Activated effector memory CD4-positive, alpha-beta T cell treated with anti-CD3 and anti-CD28 coated beads, Interleukin-2, amount 50 U/mL, for 16 hours (primary cell): ENCODE measurements around the gene WDR88.
"Not testable (repeated sequence)": the region's sequence is repeated elsewhere in the genome, so short reads cannot be mapped to it uniquely, and the experiment has no call there.

Source experiments
- DNase-seq: peaks from one replicate; pipeline ENCODE4 v3.0.0-alpha.2; 2020

Gene WDR88

DNA sequence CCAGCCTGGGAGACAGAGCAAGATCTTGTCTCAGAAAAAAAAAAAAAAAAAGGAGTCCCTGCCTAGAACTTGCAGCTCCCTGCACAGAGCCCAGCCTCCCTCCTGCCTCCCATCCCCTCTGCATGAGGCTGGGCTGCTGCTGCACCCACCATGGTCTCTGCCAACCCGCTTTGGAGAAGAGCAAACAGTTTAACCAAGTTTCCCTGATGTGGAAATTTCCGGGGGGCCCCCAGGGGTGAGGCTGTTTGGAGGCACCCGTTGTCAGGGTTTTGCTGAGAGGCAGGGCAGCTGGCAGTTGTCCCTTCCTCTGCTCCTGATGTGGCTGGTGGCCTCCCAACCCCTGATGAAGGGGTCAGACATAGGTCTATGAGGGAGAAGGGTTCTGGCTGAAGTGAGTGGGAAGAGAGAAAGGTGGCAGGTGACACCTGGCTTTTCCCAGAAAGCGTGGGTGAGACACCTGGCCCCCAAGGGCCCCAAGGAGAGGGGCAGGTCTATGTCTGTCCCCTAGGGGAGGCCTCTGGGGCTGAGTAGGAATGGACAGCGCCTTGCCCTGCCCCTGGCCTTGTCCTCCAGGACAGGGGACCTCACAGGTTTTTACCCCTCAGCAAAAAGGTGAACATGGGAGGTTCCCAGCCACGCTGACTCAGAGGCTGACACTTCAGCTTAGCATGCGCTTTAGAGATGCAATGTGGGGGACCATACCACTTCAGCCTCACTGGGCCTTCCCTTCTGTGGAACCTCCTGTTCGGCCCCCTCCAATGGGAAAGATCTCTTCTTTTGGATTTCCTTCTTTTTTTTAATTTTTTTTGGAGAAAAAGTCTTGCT is 67.7 kb downstream of the WDR88 start:
- no peak for DNase-seq

DNA sequence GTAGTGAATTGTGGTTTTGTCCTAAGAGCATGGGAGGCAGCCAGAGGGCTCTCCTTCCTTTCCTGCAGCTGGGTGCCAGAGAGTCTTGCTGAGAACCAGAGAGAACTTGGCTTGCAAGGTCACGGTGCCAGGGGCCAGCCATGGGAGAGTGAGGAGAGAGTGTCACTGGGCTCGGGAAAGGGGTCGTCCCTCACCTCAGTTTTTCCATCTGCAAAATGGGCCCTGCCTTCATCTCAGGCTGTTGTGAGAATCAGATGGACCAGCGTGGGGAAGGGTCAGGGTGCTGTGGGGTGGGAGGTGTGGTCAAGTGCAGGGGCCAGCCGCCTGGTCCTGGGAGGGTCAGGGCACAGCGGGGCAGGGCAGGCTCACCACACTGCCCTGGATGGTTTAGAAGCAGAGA is 69.6 kb downstream of the WDR88 start:
- no peak for DNase-seq

GRCh38 chr19:33201886-33202545 is 70.1 kb downstream of the WDR88 start:
- DNase-seq, result no peak

DNA sequence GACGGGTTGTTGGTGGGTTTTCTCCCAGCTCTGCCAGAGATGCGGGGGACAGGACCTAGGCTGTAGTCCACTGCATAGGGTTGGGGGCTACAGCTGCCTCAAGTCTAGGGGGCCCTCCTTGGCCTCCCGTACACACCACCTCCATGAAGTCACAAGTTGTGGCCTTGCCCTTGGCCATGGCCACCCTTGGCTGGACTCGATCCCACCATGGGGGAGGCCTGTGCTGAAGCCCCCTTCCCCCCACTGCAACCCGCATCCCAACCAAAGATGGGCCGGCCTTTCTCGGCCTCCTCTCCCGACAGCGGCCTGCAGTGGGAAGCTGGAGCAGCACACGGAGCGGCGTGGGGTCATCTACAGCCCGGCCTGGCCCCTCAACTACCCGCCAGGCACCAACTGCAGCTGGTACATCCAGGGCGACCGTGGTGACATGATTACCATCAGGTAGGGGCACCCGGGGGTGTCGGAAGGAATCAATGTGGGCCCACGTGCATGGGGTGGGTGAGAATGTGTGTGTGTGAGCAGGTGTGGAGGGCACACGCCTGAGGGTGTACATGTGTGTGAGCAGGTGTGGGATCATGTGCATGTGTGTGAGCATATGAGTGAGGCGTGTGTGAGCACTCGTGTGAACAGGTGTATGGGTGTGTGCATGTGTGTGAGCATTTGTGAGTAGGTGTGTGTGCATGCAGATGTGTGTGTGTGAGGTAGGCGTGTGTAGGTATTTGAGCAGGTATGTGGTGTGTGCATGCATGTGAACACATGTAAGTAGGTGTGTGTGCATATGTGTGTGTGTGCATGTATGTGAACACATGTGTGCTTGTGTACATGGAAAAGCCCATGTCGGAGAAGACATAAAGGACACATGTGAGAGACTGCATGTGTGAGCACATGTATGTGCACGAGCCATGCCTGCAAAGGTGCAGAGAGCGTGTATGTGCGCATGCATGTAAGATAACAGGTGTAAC is 70.9 kb downstream of the WDR88 start:
- DNase-seq, result no peak

- DNase-seq, result no peak
Measured at GRCh38 chr19:33203529-33203928, 71.6 kb downstream of the WDR88 start.

GRCh38 chr19:33204136-33204973 is 72.4 kb downstream of the WDR88 start:
- DNase-seq, result no peak

- DNase-seq, result no peak
Measured at GRCh38 chr19:33205110-33205509, 73.2 kb downstream of the WDR88 start.

DNA sequence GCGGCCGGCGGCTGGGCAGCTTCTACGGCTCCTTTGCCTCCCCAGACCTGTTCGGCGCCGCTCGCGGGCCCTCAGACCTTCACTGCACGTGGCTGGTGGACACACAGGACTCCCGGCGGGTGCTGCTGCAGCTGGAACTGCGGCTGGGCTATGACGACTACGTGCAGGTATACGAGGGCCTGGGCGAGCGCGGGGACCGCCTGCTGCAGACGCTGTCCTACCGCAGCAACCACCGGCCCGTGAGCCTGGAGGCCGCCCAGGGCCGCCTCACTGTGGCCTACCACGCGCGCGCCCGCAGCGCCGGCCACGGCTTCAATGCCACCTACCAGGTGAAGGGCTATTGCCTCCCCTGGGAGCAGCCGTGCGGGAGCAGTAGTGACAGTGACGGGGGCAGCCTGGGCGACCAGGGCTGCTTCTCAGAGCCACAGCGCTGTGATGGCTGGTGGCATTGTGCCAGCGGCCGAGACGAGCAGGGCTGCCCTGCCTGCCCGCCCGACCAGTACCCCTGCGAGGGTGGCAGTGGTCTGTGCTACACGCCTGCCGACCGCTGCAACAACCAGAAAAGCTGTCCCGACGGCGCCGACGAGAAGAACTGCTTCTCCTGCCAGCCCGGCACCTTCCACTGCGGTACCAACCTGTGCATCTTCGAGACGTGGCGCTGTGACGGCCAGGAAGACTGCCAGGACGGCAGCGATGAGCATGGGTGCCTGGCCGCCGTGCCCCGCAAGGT is 73.8 kb downstream of the WDR88 start:
- no peak for DNase-seq

- no peak for DNase-seq
Measured at GRCh38 chr19:33206261-33207039, 74.5 kb downstream of the WDR88 start.

DNA sequence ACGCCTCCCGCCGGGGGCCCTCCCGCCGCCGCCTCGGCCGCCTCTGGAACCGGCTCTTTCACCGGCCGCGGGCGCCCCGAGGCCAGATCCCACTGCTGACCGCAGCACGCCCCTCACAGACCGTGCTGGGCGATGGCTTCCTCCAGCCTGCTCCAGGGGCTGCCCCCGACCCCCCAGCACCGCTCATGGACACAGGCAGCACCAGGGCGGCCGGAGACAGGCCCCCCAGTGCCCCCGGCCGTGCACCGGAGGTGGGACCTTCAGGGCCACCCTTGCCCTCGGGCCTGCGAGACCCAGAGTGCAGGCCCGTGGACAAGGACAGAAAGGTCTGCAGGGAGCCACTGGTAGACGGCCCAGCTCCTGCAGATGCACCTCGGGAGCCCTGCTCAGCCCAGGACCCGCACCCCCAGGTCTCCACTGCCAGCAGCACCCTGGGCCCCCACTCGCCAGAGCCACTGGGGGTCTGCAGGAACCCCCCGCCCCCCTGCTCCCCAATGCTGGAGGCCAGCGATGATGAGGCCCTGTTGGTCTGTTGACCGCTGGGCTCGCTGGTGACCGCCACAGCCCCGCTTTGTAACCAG is 75.2 kb downstream of the WDR88 start:
- DNase-seq, result no peak

DNA sequence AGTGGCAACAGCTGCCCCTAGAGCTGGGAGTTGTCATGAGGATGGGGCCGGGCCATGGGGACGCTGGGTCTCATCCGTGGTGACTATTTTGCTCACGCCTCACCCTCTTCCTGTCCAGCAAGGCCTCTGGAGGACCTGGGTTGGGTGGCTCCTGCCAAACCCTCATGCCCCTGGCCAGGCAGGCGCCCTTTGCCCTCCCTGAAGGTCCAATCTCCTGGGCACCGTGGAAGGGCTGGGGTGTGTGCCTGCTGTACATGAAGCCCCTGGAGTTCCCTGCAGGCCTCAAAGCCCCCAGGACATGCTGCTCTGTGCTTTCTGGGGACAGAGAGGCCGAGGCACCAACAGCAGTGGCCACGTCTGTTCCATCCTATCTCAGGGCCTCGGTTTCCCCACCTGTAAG is 76.0 kb downstream of the WDR88 start:
- no peak for DNase-seq

DNA sequence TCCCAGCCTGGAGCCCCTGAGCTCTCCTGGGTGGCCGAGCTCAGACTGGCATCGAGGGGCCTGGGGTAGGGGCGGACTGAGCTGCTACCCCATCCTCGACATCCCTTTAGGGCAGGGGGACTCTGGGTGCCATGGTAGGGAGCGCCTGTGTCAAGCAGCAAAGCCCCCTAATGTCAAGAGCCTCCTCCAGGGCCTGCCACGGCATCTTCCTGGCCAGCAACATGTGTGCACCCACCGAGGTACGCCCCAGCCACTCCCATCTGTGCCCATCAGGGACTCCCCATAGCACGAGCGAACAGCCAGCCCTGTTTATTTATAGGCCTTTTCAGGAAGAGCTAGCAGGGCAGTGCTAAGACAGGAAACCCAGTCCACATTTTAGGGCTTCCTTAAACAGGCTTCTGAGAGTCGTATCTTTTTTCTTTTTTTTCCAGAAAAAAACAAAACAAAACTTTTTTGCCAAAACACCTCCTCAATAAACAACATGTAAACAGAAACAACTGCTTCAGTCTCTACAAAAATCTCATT is 76.5 kb downstream of the WDR88 start:
- no peak for DNase-seq

DNA sequence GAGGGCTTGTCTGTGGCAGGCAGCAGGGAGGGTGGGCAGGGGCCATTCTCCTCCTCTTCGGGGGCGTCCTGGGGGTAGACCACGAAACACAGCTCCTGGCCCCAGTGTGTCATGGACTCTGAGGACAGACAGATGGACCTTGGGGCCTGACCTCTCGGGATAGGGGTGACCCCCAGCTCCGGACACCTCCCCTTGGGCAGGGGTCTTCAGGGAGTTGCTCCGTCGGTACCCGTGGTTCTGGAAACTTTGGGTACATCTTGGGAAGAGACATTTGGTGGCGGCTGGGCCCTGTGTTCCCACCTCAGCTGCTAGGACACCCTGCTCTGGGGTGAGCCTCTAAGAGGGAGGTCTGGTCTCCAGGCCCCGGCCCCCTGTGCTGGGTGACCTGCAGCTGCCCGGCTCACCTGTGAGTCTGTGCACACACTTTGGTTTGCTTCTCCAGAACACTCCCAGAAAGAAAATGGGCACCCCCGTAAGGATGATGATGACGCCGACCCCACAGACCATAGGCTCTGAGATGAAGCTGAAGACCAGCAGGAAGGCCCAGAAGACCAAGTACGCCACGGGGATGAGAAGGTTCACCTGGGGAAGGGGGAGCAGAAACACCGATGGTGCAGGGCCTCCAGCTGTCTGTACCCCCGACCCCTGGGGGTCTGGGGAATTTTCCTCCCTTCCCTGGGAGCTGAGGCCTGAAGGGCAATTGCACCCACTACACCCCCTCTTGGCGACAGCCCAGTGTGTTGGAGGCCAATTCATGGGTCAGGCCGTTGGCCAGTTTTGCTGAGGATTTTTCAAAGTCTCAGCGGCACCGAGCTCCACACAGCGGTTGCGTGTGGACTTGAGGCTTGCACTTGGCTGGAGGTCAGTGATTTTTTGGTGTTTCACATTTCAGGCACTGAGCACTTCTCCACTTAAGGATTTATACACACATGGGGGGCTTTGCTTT is 77.3 kb downstream of the WDR88 start:
- no peak for DNase-seq

DNA sequence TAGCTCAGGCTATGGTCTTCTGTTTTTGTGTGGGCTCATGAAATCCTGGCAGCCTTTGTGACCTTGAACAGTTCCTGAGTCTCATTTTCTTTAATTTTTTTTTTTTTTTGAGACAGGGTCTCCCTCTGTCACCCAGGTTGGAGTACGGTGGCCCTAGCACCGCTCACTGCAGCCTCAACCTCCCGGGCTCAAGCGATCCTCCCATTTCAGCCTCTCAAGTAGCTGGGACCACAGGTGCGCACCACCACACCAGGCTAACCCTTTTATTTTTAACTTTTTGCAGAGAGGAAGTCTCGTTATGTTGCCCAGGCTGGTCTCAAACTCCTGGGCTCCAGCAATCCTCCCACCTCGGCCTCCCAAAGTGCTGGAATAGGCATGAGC is 77.9 kb downstream of the WDR88 start:
- DNase-seq, result not testable (repeated sequence)

GRCh38 chr19:33210266-33210940 is 78.5 kb downstream of the WDR88 start:
- no peak for DNase-seq

DNA sequence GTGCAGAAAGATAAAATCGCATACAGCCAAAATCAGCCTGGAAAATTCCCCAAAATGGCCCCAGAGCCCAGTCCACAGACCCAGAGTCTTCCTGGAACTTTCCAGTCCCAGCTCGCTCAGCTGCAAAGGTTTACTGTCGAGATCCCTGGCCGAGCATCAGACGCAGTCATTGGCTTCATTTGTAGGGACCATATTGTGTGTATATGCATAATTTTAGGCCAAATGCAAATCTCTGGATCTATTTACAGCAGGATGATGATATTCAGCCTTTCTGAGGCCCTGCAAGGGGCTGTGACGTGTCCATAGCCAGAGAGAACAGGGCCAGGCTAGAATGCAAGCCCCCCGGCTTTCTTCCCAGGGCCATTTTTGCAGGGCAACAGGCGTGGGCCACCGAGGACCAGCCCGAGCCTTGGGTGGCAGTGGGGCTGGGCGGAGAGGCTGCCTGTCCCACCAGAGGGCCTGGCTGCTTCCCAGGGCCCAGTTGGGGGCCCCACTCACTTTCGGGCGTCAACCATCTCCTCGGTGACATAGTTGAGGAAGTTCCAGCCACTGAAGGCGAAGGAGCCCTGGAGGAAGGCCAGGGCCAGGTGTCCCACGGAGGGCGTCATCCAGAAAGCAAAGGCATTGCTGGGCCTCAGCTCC is 80.0 kb downstream of the WDR88 start:
- no peak for DNase-seq

- no peak for DNase-seq
Measured at GRCh38 chr19:33212436-33213172, 80.7 kb downstream of the WDR88 start.
